Activated CD4-positive, alpha-beta memory T cell treated with anti-CD3 and anti-CD28 coated beads, Interleukin-2, amount 10 ng/mL, durations not matched to agents 7 days and 5 days (primary cell): ENCODE results near the gene PLXNC1. TPM values are rescaled to one million over a fixed set of nuclear protein-coding genes. Genes with fewer than 3 reads are reported as not detected.

ENCODE experiments used
- CTCF ChIA-PET: fragments of 350-600 bp; sonication (Branson Sonifier 250); formaldehyde crosslinking; loops from one replicate; lab custom pipeline; 2021; ENCODE audit warnings: antibody characterized with exemption, inconsistent platforms; lab: Charles Lee
- POLR2A ChIA-PET: fragments of 350-600 bp; sonication (Branson Sonifier 250); formaldehyde crosslinking; loops from one replicate; lab custom pipeline; 2021; ENCODE audit warnings: antibody characterized with exemption; lab: Charles Lee
- DNase-seq: peaks from one replicate; pipeline ENCODE4 v3.0.0-alpha.2; 2020
- H3K27ac Mint-ChIP-seq: one replicate; pipeline ENCODE4 v1.8.0; 2021; ENCODE audit warnings: mild to moderate bottlenecking, mixed read lengths
- H3K27me3 Mint-ChIP-seq: one replicate; pipeline ENCODE4 v1.8.0; 2021; ENCODE audit warnings: mixed read lengths
- H3K36me3 Mint-ChIP-seq: one replicate; pipeline ENCODE4 v1.8.0; 2021; ENCODE audit warnings: low read depth, mixed read lengths
- H3K4me1 Mint-ChIP-seq: one replicate; pipeline ENCODE4 v1.8.0; 2021; ENCODE audit warnings: mixed read lengths
- H3K4me3 Mint-ChIP-seq: one replicate; pipeline ENCODE4 v1.8.0; 2021; ENCODE audit warnings: mild to moderate bottlenecking, mixed read lengths
- H3K9me3 Mint-ChIP-seq: one replicate; pipeline ENCODE4 v1.8.0; 2021; ENCODE audit warnings: mixed read lengths
- total RNA-seq, 2 experiments: library from RNA; stranded (reverse); gene quantifications; one replicate each; pipeline ENCODE4 v1.2.3, GENCODE V29; 2021

The PLXNC1 gene
- total RNA-seq, 2 experiments from 2014 or later = 27.0 to 27.1 TPM

DNA sequence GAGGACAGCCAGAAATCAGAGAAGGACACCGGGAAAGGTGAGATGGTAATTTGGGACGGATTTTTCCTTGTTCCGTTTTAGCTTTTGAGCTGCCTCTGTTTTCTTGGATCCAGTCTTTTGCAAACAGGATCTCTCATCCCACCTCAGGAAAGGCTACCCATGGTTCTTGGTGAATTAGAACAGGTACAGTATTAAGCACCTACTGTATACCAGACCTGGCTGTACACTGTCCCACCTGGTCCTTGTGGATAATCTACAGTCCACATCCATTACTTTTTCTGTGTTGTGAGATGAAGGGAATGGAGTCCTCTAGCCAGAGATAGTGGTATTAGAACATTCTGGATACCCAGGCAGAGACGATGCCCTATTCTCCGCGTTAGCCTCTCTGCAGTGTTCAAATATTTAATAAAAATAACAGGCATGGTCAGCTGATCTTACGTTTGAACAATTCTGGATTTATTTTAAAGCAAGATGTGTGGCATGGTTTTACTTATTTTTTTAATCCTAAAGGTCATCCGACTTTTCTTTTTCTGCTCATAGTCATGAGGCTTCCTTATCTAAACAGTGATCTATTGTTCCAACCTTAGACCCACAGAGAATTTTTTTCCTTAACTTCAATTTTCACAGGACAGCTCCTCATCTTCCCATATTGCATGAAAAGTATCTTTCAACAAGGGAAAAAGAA lies 18.8 kb downstream of the PLXNC1 start:
- Mint-ChIP-seq H3K27ac (no peak overlapping the region), H3K27me3 (no peaks in the 10 kb centered on the region), H3K4me1 (peaks cover 23% of the 10 kb centered on the region), H3K4me3 (no peak overlapping the region), H3K36me3 (peaks cover 28% of the 10 kb centered on the region), H3K9me3 (peaks cover under 1% of the 10 kb centered on the region)
- ChIA-PET CTCF (interaction anchor here (0.7 to 1.6 kb wide), 2 partner anchors 32 to 137 kb away, joined by 3 to 5 read pairs; no protein-coding TSS in a partner anchor), POLR2A (no interaction called here)
- DNase-seq = no peak

DNA sequence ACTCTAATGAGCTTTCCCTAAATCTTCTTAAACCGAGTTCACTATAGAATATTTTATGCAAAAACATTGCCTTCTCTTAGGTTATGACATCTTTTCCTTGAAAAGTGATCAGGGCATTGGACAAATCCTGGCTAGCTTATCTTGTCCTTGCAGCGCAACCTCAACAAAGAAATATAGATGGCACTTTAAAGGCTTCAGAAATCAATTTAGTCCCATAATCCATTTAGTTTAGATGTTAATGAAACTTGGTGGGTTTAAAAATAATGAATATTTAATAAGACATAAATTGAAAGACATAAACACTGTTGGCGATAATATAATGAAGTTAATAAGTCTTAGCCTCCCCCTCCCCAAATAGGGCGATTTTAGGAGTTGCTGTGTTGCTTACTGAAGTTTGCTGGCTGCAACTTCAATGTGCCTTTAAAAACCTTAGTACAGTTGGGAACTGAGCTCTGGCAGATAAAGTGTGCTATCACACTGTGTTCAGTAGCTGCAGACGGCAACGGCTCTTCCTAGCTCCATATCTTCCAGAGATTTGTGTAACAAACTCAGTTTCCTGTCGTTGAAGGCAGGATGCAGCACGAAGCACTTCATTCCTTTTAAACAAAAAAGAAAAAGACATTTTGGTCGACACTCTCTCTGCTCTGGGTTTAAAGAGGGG lies 19.5 kb downstream of the PLXNC1 start:
- POLR2A ChIA-PET = no interaction called here
- H3K4me1 Mint-ChIP-seq = peaks cover 29% of the 10 kb centered on the region

DNA sequence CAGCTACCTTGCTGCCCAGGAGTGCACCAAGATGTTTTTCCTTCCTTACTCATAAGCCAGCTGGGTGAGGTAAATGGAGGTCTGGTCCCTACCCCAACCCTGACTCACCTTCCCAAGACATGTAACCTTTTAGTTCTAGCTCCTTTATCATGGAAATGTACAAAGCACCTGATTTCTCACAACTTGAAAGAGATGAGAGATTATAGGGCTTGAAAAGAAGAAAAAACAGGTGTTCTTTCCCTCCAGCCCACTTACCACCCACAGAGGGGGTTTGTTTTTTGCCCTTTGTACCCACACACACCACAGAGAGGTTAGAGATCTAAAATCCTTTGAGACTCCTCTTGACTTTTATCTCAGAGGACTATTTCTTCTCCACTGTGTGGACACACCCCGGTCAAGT lies 21.1 kb downstream of the PLXNC1 start:
- Mint-ChIP-seq H3K4me1 (peaks cover 45% of the 10 kb centered on the region), H3K36me3 (peaks cover 24% of the 10 kb centered on the region), H3K4me3 (no peak overlapping the region), H3K27me3 (no peaks in the 10 kb centered on the region), H3K27ac (no peak overlapping the region), H3K9me3 (no peaks in the 10 kb centered on the region)
- DNase-seq = no peak
- ChIA-PET POLR2A (interaction anchor here (0.6 kb wide), 1 partner anchor 39 kb away, joined by 3 read pairs; no protein-coding TSS in a partner anchor), CTCF (no interaction called here)

More for the DNA sequence above, 19.5 kb downstream of the PLXNC1 start:
- no peak overlapping the region for H3K4me3 Mint-ChIP-seq
- no peaks in the 10 kb centered on the region for H3K9me3 Mint-ChIP-seq
- H3K36me3 Mint-ChIP-seq = peaks cover 24% of the 10 kb centered on the region
- H3K27ac Mint-ChIP-seq = no peak overlapping the region
- CTCF ChIA-PET = interaction anchor here (1.6 kb wide), 1 partner anchor 33 kb away, joined by 5 read pairs; no protein-coding TSS in a partner anchor
- no peaks in the 10 kb centered on the region for H3K27me3 Mint-ChIP-seq
- DNase-seq = no peak

DNA sequence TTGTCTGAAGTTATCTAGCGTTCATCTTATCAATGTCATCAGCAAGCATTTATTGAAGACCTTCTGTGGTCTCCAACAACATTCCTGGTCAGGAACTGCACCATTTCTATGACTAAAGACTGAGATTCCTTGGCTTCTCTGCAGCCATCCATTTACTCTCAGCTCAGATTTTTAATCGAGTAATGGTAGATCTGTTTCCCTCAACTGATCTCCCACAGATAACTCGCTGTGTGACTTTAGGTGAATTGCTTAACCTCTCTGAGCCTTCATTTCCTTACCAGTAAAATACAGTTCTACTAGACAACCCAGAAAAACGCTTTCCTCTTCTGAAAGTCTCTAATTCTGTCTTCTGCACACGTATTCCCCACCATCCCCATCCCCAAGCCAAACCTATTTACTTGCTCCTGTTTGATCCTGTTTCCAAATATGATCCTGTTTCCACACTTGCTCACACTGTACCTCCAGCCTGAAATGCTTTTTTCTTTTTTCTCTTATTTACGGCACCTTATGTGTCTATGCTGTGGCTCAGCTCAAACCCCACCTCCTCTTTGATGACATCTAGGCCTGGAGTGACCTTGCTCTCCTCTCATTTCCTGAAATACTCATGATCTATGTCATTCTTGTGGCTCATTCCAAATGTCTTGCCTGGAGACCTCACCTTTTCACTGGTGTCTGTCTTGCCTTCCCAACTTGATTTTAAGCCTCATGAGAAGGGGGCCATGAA lies 21.8 kb downstream of the PLXNC1 start:
- CTCF ChIA-PET = no interaction called here
- Mint-ChIP-seq H3K9me3 (no peaks in the 10 kb centered on the region), H3K36me3 (peaks cover 24% of the 10 kb centered on the region), H3K4me1 (peaks cover 48% of the 10 kb centered on the region), H3K27ac (peak overlapping the region; percentile 32), H3K4me3 (no peak overlapping the region), H3K27me3 (no peaks in the 10 kb centered on the region)
- POLR2A ChIA-PET = no interaction called here
- no peak for DNase-seq

DNA sequence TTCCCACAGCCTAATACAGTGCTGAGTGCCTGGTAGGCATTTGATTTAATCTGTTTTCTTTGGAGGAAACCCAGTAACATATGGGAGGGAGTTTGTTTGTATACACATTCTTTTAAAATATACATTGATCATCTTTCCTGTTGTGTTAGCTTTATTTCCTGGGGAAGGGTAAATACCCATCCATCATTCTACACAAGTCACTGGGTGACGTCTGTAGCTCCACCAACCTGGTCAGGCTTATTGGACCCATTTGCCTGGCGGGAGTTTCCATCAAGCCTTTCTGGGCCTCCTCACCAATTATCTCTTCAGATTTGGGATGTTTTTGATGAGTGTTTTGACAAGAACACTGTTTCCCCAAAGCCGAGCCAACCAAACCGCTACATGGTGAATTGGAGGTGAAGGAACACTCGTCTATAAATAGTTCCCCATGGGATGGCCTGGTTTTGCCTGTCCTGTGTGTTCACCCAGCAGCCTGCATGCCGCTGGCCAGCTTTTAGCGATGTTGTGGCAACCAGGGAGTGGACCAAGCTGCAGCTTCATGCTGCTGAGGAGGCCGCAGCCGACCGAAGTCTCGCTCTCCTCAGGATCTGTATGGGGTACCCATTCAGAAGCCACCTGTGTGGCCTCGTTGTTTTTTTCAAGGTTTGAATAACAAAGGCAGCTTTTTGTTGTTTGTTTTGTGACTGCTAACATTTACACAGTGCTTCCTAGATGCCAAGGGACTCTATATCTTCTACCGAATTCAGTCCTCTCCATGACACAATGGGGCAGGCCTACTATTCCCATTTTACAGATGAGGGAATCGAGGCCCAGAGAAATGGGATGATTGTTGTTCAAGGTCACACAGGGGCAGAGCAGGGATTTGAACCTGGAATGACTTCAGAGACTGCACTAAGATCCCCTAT lies 22.6 kb downstream of the PLXNC1 start:
- Mint-ChIP-seq H3K9me3 (no peaks in the 10 kb centered on the region), H3K36me3 (peaks cover 31% of the 10 kb centered on the region), H3K4me1 (peaks cover 56% of the 10 kb centered on the region), H3K27ac (peak overlapping the region; percentile 32), H3K27me3 (no peaks in the 10 kb centered on the region), H3K4me3 (no peak overlapping the region)
- CTCF ChIA-PET = no interaction called here
- DNase-seq = no peak
- POLR2A ChIA-PET = interaction anchor here (0.5 to 1.9 kb wide), 4 partner anchors 10 to 903 kb away, joined by 3 to 7 read pairs (median 4); partner anchors contain the start of gene NR2C1

DNA sequence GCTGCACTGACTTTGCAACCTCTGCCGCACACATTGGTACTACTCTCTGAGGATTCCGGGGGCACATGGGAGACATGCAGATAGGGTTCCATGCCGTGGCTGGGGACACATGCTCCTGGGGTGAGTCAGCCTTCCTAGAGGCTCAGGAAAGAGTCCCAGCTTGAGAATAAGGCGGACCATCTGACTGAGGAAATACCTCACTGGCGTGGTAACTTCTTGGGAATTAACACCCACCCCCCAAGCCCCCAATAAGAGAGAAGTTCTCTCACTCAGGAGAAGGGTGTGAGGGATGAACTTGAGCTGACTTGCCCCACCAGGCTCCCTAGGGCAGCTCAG lies 23.2 kb downstream of the PLXNC1 start:
- peak overlapping the region; percentile 5 for H3K27ac Mint-ChIP-seq
- DNase-seq = no peak
- H3K4me3 Mint-ChIP-seq = no peak overlapping the region
- no peaks in the 10 kb centered on the region for H3K27me3 Mint-ChIP-seq
- H3K4me1 Mint-ChIP-seq = peaks cover 60% of the 10 kb centered on the region
- CTCF ChIA-PET = interaction anchor here (0.8 kb wide), 1 partner anchor 37 kb away, joined by 3 read pairs; no protein-coding TSS in a partner anchor
- POLR2A ChIA-PET = interaction anchor here (0.5 to 1.9 kb wide), 4 partner anchors 9 to 902 kb away, joined by 3 to 7 read pairs (median 4); partner anchors contain the start of gene NR2C1
- H3K9me3 Mint-ChIP-seq = no peaks in the 10 kb centered on the region
- peaks cover 32% of the 10 kb centered on the region for H3K36me3 Mint-ChIP-seq

DNA sequence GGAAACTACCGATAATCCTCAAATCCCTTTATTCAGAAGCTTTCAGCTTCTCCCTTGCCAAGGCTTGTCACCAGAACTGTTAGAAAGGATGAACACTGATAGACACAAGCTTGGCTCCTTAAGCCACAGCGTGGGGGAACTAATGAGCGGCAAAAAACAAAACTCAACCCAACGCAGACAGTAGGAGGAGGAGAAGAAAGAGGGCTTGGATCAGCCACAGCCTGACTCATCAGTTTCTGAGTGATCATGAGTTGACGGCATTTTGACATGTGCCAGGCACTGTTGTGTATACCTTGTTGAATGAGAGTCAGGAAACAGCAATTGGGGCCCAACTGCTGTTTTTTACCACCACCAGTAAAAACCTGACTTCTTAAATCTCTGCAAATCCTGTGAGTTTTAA lies 23.7 kb downstream of the PLXNC1 start:
- peaks cover 32% of the 10 kb centered on the region for H3K36me3 Mint-ChIP-seq
- peaks cover 60% of the 10 kb centered on the region for H3K4me1 Mint-ChIP-seq
- no peaks in the 10 kb centered on the region for H3K27me3 Mint-ChIP-seq
- peak; percentile 55 for DNase-seq
- POLR2A ChIA-PET = interaction anchor here (0.7 to 1.9 kb wide), 4 partner anchors 8 to 36 kb away, joined by 3 to 7 read pairs (median 4); no protein-coding TSS in a partner anchor
- H3K4me3 Mint-ChIP-seq = no peak overlapping the region
- peak overlapping the region; percentile 5 for H3K27ac Mint-ChIP-seq
- CTCF ChIA-PET = interaction anchor here (0.8 kb wide), 1 partner anchor 37 kb away, joined by 3 read pairs; no protein-coding TSS in a partner anchor
- no peaks in the 10 kb centered on the region for H3K9me3 Mint-ChIP-seq

DNA sequence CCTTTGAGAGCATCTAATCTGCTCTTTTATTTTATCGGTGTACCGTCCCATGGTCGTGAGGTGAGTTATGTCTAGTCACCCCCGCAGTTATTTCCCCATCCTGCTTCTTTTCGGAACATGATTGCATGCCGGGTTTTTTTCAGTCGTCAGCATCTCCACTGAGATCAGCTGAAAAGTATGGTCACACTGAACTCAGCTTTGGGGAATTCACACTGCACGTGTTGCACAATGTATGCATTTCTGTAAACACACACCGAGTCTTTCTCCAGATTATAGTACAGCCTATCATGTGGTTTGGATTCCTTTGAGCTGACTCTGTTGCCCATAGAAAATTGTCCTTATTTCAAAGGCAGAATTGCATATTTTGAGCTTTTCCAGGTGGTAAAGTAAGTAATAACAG lies 24.6 kb downstream of the PLXNC1 start:
- Mint-ChIP-seq H3K4me3 (no peak overlapping the region), H3K9me3 (peaks cover 5% of the 10 kb centered on the region), H3K36me3 (peaks cover 41% of the 10 kb centered on the region), H3K27me3 (no peaks in the 10 kb centered on the region), H3K4me1 (peaks cover 60% of the 10 kb centered on the region), H3K27ac (no peak overlapping the region)
- DNase-seq = no peak
- ChIA-PET POLR2A (interaction anchor here (1.0 to 2.5 kb wide), 5 partner anchors 8 to 132 kb away, joined by 3 to 18 read pairs (median 3); no protein-coding TSS in a partner anchor), CTCF (interaction anchor here (1.4 kb wide), 1 partner anchor 32 kb away, joined by 4 read pairs; no protein-coding TSS in a partner anchor)

DNA sequence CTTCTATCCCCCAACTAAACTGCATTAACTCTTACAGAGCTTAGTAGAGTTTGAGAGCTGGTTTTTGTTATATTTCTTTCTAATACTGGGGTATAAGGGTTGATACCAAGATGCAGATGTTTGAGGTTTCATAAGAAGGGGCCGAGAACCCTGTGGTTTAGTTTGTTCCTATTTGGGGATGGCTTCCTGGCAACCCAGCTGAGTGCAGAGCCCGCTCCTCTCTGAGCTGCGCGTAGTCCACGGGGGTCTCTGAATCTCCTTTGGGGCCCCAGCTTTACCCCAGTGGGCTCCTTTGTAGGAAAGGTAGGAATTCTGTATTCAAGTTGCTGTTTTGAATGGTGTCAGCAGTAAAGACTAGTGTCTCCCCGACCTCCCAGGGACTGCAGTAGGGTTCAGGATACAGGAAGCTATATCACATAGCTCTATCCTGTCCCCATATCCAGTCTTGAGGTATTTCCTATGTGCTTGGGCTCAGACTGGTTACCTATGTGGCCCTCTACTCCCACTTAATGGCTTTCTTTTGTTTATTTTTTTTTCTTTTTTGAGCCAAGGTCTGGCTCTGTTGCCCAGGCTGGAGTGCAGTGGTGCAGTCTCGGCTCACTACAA lies 25.4 kb downstream of the PLXNC1 start:
- H3K27ac Mint-ChIP-seq = no peak overlapping the region
- CTCF ChIA-PET = interaction anchor here (1.4 kb wide), 1 partner anchor 31 kb away, joined by 4 read pairs; no protein-coding TSS in a partner anchor
- H3K27me3 Mint-ChIP-seq = no peaks in the 10 kb centered on the region
- POLR2A ChIA-PET = interaction anchor here (1.0 to 2.5 kb wide), 4 partner anchors 16 to 132 kb away, joined by 3 to 18 read pairs (median 3); no protein-coding TSS in a partner anchor
- H3K9me3 Mint-ChIP-seq = peaks cover 9% of the 10 kb centered on the region
- peaks cover 45% of the 10 kb centered on the region for H3K36me3 Mint-ChIP-seq
- H3K4me3 Mint-ChIP-seq = no peak overlapping the region
- DNase-seq = no peak
- H3K4me1 Mint-ChIP-seq = peaks cover 60% of the 10 kb centered on the region

DNA sequence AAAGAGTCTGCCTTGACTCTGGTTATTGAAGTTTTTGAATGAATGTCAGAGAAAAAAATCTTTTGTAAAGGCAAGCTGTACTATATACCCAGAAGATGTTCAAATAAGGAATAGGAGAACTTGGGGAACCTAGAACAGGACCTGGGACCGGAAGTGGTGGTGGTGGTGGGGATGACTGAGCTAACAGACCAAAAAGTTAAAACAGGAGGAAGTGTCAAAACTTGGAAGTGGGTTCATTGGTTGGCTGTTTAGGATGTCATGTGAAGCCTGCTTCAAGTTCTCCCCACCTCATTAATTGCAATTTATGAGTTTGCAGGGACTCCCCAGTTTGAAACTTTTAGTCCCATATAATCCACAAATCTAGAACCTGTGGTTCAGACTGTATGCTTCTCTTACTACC lies 26.2 kb downstream of the PLXNC1 start:
- peak; percentile 62 for DNase-seq
- Mint-ChIP-seq H3K27ac (peak overlapping the region; percentile 1), H3K4me3 (no peak overlapping the region), H3K9me3 (peaks cover 9% of the 10 kb centered on the region), H3K27me3 (no peaks in the 10 kb centered on the region), H3K4me1 (peaks cover 59% of the 10 kb centered on the region), H3K36me3 (peaks cover 42% of the 10 kb centered on the region)
- CTCF ChIA-PET = no interaction called here
- POLR2A ChIA-PET = interaction anchor here (1.3 to 2.5 kb wide), 2 partner anchors 34 to 37 kb away, joined by 3 to 18 read pairs; no protein-coding TSS in a partner anchor

DNA sequence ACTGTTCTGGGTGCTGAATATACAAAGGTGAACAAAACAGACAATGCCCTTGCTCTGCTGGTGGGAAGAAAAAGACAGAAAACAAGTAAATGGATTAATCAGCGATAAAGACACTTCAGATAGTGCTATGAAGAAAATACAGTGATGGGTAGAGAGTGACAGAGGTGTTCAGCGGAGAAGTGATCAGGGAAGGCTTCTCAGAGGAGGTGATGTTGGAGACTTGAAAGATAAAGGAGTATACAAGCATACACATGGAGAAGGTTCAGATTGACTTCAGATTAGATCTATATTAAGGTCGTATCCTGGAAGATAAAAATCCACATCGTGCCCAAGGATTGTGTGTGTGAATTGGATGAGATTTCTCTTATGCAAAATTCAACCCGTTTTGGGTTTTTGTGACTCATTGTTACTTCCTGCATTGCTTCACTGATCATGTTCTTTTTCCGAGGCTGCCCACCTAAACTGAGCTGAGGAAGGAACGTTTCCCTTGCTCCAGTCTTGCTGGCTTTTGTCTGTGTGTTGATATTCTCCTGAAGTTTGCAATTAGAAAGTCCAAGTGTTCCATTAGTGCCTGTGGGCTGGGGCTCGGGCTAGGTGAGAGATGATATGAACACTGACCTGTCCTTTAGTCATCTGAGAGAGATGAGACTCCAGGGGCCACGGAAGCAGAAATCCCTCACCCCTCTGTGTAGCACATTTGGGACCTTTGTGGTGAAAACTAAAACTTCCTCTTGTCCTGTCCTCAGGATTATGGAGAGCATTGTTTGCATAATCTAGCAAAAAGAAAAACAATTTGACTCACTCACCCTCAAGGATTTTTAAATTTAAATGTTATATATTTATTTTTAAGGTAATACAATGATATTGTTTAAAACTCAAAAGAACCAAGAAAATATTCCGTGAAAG lies 27.6 kb downstream of the PLXNC1 start:
- DNase-seq = peak; percentile 18
- POLR2A ChIA-PET = no interaction called here
- H3K27ac Mint-ChIP-seq = peak overlapping the region; percentile 15
- H3K27me3 Mint-ChIP-seq = no peaks in the 10 kb centered on the region
- peaks cover 63% of the 10 kb centered on the region for H3K4me1 Mint-ChIP-seq
- H3K9me3 Mint-ChIP-seq = peaks cover 15% of the 10 kb centered on the region
- CTCF ChIA-PET = no interaction called here
- peaks cover 42% of the 10 kb centered on the region for H3K36me3 Mint-ChIP-seq
- H3K4me3 Mint-ChIP-seq = no peak overlapping the region
